ENCODE data around the gene UMODL1.

Gene UMODL1

GRCh38 chr21:42079939-42080787 lies 9.0 kb downstream of the UMODL1 start:
- DNase-seq (ENCODE audit: low read depth in 2 of 2), result peak; percentile 37 to 42

GRCh38 chr21:42080788-42081083 lies 9.6 kb downstream of the UMODL1 start:
- peak; percentile 81 to 82 for DNase-seq (ENCODE audit: low read depth in 2 of 2)

- no peak for DNase-seq (ENCODE audit: low read depth in 2 of 2)
Observed at GRCh38 chr21:42081138-42081537, 10.0 kb downstream of the UMODL1 start.

GRCh38 chr21:42081931-42082381 lies 10.8 kb downstream of the UMODL1 start:
- DNase-seq (ENCODE audit: low read depth in 2 of 2), result no peak

- DNase-seq (ENCODE audit: low read depth in 2 of 2), result no peak
Observed at GRCh38 chr21:42082501-42083360, 11.6 kb downstream of the UMODL1 start.

- no peak for DNase-seq (ENCODE audit: low read depth in 2 of 2)
Observed at GRCh38 chr21:42083361-42083690, 12.2 kb downstream of the UMODL1 start.

- no peak for DNase-seq (ENCODE audit: low read depth in 2 of 2)
Observed at GRCh38 chr21:42084079-42084478, 13.0 kb downstream of the UMODL1 start.

- no peak for DNase-seq (ENCODE audit: low read depth in 2 of 2)
Observed at GRCh38 chr21:42085246-42086077, 14.3 kb downstream of the UMODL1 start.

- DNase-seq (ENCODE audit: low read depth in 2 of 2), result no peak
Observed at GRCh38 chr21:42086969-42087368, 15.9 kb downstream of the UMODL1 start.

GRCh38 chr21:42088148-42088547 lies 17.0 kb downstream of the UMODL1 start:
- no peak for DNase-seq (ENCODE audit: low read depth in 2 of 2)

- DNase-seq (ENCODE audit: low read depth in 2 of 2), result no peak
Observed at GRCh38 chr21:42088658-42089057, 17.5 kb downstream of the UMODL1 start.

GRCh38 chr21:42089093-42089631 lies 18.0 kb downstream of the UMODL1 start:
- DNase-seq (ENCODE audit: low read depth in 2 of 2), result no peak

GRCh38 chr21:42089665-42090310 lies 18.7 kb downstream of the UMODL1 start:
- DNase-seq (ENCODE audit: low read depth in 2 of 2), result no peak

GRCh38 chr21:42091899-42092508 lies 20.9 kb downstream of the UMODL1 start:
- DNase-seq (ENCODE audit: low read depth in 2 of 2), result no peak

- no peak for DNase-seq (ENCODE audit: low read depth in 2 of 2)
Observed at GRCh38 chr21:42092771-42093170, 21.7 kb downstream of the UMODL1 start.

- DNase-seq (ENCODE audit: low read depth in 2 of 2), result no peak
Observed at GRCh38 chr21:42093186-42093585, 22.1 kb downstream of the UMODL1 start.

- DNase-seq (ENCODE audit: low read depth in 2 of 2), result peak; percentile 48 to 59
Observed at GRCh38 chr21:42093991-42094421, 22.9 kb downstream of the UMODL1 start.

GRCh38 chr21:42094811-42095210 lies 23.7 kb downstream of the UMODL1 start:
- no peak for DNase-seq (ENCODE audit: low read depth in 2 of 2)

- DNase-seq (ENCODE audit: low read depth in 2 of 2), result no peak
Observed at GRCh38 chr21:42095581-42095980, 24.5 kb downstream of the UMODL1 start.

- DNase-seq (ENCODE audit: low read depth in 2 of 2), result no peak
Observed at GRCh38 chr21:42096566-42096965, 25.4 kb downstream of the UMODL1 start.

GRCh38 chr21:42097274-42097673 lies 26.2 kb downstream of the UMODL1 start:
- DNase-seq (ENCODE audit: low read depth in 2 of 2), result no peak

Data from fibroblast of skin of left biceps (primary cell).